HepG2 (cell line): Measurements from ENCODE around the gene IKZF3. TPM values are rescaled to one million over a fixed set of nuclear protein-coding genes. Genes with fewer than 3 reads are reported as not detected.
A peak's percentile ranks its signal among the peaks of the same experiment; 100 is the strongest.

Experiments used
- AHDC1 ChIP-seq: sonication (generic); formaldehyde crosslinking; IDR thresholded peaks from 2 replicates; pipeline ENCODE4 v1.5.1; 2020; ENCODE audit warnings: mild to moderate bottlenecking, missing genetic modification reagents, borderline replicate concordance
- ATF5 ChIP-seq: sonication (generic); formaldehyde crosslinking; IDR thresholded peaks from 2 replicates; pipeline ENCODE4 v1.4.0; 2020; ENCODE audit warnings: mild to moderate bottlenecking, low read depth, missing genetic modification reagents
- FIP1L1 ChIP-seq: fragments of 200-400 bp; formaldehyde crosslinking; IDR thresholded peaks from 2 replicates; pipeline ENCODE4 v1.6.1; 2018; ENCODE audit warnings: low read depth, mild to moderate bottlenecking, low read length, moderate library complexity, borderline replicate concordance; ENCODE audit not compliant: insufficient read depth
- FOXP1 ChIP-seq, 2 experiments: fragments of 450-650 bp in 1 of 2; IDR thresholded peaks; 2 replicates each; pipeline ENCODE4 v1.6.1; 2017 to 2018; ENCODE audit warnings: antibody characterized with exemption in 1 of 2
- HDAC6 ChIP-seq: fragments of 200-600 bp; sonication (generic); IDR thresholded peaks from 2 replicates; pipeline ENCODE4 v1.7.0; 2017; ENCODE audit warnings: mild to moderate bottlenecking, antibody characterized with exemption, low read length, low read depth
- HINFP ChIP-seq: sonication (generic); formaldehyde crosslinking; IDR thresholded peaks from 2 replicates; pipeline ENCODE4 v1.4.0; 2020; ENCODE audit warnings: low read depth, mild to moderate bottlenecking, missing genetic modification reagents
- KDM6A ChIP-seq: IDR thresholded peaks from 2 replicates; pipeline ENCODE4 v1.6.1; 2016; ENCODE audit warnings: low read depth
- KLF15 ChIP-seq: sonication (generic); formaldehyde crosslinking; IDR thresholded peaks from 2 replicates; pipeline ENCODE4 v1.8.1; 2023; ENCODE audit warnings: borderline replicate concordance, mild to moderate bottlenecking, inconsistent platforms, missing genetic modification reagents, mixed read lengths
- MXI1 ChIP-seq: IDR thresholded peaks from 3 replicates; pipeline ENCODE4 v1.6.1; 2012; ENCODE audit warnings: low read depth, low read length, inconsistent platforms, borderline replicate concordance
- MYPOP ChIP-seq: sonication (generic); formaldehyde crosslinking; IDR thresholded peaks from 2 replicates; pipeline ENCODE4 v1.8.1; 2023; ENCODE audit warnings: mild to moderate bottlenecking, moderate library complexity, missing genetic modification reagents
- NKX3-1 ChIP-seq: sonication (generic); formaldehyde crosslinking; IDR thresholded peaks from 2 replicates; pipeline ENCODE4 v1.5.0; 2020; ENCODE audit warnings: missing genetic modification reagents
- NR1H2 ChIP-seq: sonication (generic); formaldehyde crosslinking; IDR thresholded peaks from 2 replicates; pipeline ENCODE4 v1.8.1; 2022; ENCODE audit warnings: low read depth, missing genetic modification reagents, borderline replicate concordance
- PHF5A ChIP-seq: IDR thresholded peaks from one replicate; pipeline ENCODE4 v1.6.1; 2018; ENCODE audit warnings: low read depth, missing genetic modification reagents; ENCODE audit not compliant: unreplicated experiment
- POGZ ChIP-seq: sonication (generic); formaldehyde crosslinking; IDR thresholded peaks from 2 replicates; pipeline ENCODE4 v1.4.0; 2020; ENCODE audit warnings: mild to moderate bottlenecking, missing genetic modification reagents
- ZBTB20 ChIP-seq: sonication (generic); formaldehyde crosslinking; IDR thresholded peaks from 2 replicates; pipeline ENCODE4 v1.8.1; 2023; ENCODE audit warnings: missing genetic modification reagents, low read depth, mild to moderate bottlenecking, borderline replicate concordance
- ZNF614 ChIP-seq: IDR thresholded peaks from 2 replicates; pipeline ENCODE4 v1.6.1; 2018; ENCODE audit warnings: missing biosample characterization, missing genetic modification reagents, inconsistent platforms, borderline replicate concordance
- ZSCAN20 ChIP-seq: sonication (generic); formaldehyde crosslinking; IDR thresholded peaks from 2 replicates; pipeline ENCODE4 v1.4.0; 2020; ENCODE audit warnings: missing genetic modification reagents, mild to moderate bottlenecking, borderline replicate concordance
- ZZZ3 ChIP-seq: sonication (generic); formaldehyde crosslinking; IDR thresholded peaks from 2 replicates; pipeline ENCODE4 v1.4.0; 2020; ENCODE audit warnings: missing genetic modification reagents, mild to moderate bottlenecking, borderline replicate concordance
- polyA plus RNA-seq, 8 experiments: library from polyadenylated mRNA; depleted of rRNA in 3 of 8; stranded (reverse) in 7 of 8; unstranded in 1 of 8; fragments of >200 nt; fragmentation: Illumina TruSeq in 4 of 8; extraction: Trizol in 4 of 8; gene quantifications; 2 replicates each; pipeline versions ENCODE4 v1.2.1 to v1.2.3, GENCODE V29; 2011 to 2016; ENCODE audit warnings: low read depth in 4 of 8, missing spikeins in 1 of 8, mixed read lengths in 1 of 8; ENCODE audit not compliant: insufficient read depth in 1 of 8
- total RNA-seq, 5 experiments: library from RNA; depleted of rRNA; stranded (reverse); fragments of >200 nt; fragmentation: Illumina TruSeq; extraction: Trizol; gene quantifications; 2 replicates each; pipeline ENCODE4 v1.2.3, GENCODE V29; 2016; ENCODE audit warnings: low read depth in 1 of 5

The IKZF3 gene
- total and polyA plus RNA-seq, 2 of the 13 experiments (the other 11 are each of a cell fraction or from before 2014, with no cell fraction given): not detected

- TF ChIP-seq ZSCAN20 (CRISPR knock-in tag): no peak
- no peak for TF ChIP-seq ZNF614 (CRISPR knock-in tag)
- TF ChIP-seq MXI1: no peak; the same call in 2 of the 3 replicates
- no peak for TF ChIP-seq NR1H2 (CRISPR knock-in tag)
- no peak for TF ChIP-seq POGZ (CRISPR knock-in tag)
- no peak for TF ChIP-seq ATF5
- TF ChIP-seq ZBTB20 (CRISPR knock-in tag): no peak
- TF ChIP-seq FIP1L1: no peak
- TF ChIP-seq MYPOP (CRISPR knock-in tag): no peak; the same call in 1 of the 2 replicates
- no peak for TF ChIP-seq HINFP
- no peak for TF ChIP-seq FOXP1 (IDR thresholded peaks at IDR 0.05)
- peak; percentile 33; the same call in 1 of the 2 replicates for TF ChIP-seq FOXP1 (CRISPR knock-in tag; IDR thresholded peaks at IDR 0.05)
- no peak for TF ChIP-seq AHDC1 (CRISPR knock-in tag)
- no peak for TF ChIP-seq HDAC6
- TF ChIP-seq PHF5A (CRISPR knock-in tag): no peak
- TF ChIP-seq KDM6A (CRISPR knock-in tag): no peak
- no peak for TF ChIP-seq KLF15 (CRISPR knock-in tag)
- TF ChIP-seq ZZZ3 (CRISPR knock-in tag): no peak
- no peak for TF ChIP-seq NKX3-1 (CRISPR knock-in tag)
These were observed 126.8 kb downstream of the IKZF3 start (continued) for GRCh38 chr17:39737206-39737759.
